Fibroblast of the aortic adventitia (primary cell): ENCODE data around the gene TIAM1. TPM values are rescaled to one million over a fixed set of nuclear protein-coding genes. Genes with fewer than 3 reads are reported as not detected.

Source experiments
- DNase-seq: peaks from one replicate; pipeline ENCODE4 v3.0.0-alpha.2; 2010; ENCODE audit warnings: low read depth
- H3K4me3 ChIP-seq: 2 replicates; pipeline ENCODE4 v1.5.1; 2011; ENCODE audit warnings: low read depth, mild to moderate bottlenecking, control low read depth, low read length, moderate library complexity
- total RNA-seq: library from RNA; depleted of rRNA; stranded (reverse); fragments of >200 nt; gene quantifications from 2 replicates; pipeline ENCODE4 v1.2.3, GENCODE V29; 2012; ENCODE audit warnings: low replicate concordance
- TF ChIP-seq, protein P1 (sequence below): IDR thresholded peaks from 2 replicates; pipeline ENCODE4 v1.5.1; 2011; ENCODE audit warnings: mild to moderate bottlenecking, low read length, control low read depth, inconsistent platforms; ENCODE audit not compliant: insufficient read depth

Gene TIAM1
- total RNA-seq, 1 donor: 15.1 TPM

DNA sequence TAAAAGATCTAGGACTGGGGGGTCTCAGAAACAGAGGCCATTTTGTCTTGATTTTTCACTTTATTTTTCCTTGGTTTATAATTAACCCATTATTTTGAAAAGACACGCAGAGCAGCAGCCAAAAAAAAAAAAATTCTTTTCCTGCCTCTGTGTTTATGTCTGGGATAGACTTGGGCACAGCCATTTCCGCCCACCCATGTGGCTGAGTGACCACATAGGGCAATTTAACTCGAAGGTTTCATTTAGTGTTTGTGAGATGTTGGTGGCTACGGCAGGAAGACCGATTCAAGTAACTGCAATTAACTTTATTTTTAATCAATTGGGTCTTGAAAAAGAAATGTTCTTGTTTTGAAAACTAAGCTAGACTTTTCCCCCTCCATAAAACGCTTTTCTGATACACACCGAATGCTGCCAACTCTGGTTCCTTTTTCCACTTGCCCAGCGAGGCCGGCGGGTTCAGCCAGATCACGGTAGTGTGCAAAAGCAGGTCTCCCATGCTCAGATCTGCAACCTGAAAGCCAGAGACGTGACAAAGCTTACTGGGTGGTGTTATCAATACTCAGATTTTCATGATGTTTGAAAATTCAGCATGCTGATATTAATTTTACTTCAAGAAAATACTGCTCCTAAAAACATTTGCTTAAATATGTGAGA is 208.4 kb downstream of the TIAM1 start:
- DNase-seq: no peak
- no peak overlapping the region for H3K4me3 ChIP-seq
- TF ChIP-seq, protein P1, sequence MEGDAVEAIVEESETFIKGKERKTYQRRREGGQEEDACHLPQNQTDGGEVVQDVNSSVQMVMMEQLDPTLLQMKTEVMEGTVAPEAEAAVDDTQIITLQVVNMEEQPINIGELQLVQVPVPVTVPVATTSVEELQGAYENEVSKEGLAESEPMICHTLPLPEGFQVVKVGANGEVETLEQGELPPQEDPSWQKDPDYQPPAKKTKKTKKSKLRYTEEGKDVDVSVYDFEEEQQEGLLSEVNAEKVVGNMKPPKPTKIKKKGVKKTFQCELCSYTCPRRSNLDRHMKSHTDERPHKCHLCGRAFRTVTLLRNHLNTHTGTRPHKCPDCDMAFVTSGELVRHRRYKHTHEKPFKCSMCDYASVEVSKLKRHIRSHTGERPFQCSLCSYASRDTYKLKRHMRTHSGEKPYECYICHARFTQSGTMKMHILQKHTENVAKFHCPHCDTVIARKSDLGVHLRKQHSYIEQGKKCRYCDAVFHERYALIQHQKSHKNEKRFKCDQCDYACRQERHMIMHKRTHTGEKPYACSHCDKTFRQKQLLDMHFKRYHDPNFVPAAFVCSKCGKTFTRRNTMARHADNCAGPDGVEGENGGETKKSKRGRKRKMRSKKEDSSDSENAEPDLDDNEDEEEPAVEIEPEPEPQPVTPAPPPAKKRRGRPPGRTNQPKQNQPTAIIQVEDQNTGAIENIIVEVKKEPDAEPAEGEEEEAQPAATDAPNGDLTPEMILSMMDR: no peak

DNA sequence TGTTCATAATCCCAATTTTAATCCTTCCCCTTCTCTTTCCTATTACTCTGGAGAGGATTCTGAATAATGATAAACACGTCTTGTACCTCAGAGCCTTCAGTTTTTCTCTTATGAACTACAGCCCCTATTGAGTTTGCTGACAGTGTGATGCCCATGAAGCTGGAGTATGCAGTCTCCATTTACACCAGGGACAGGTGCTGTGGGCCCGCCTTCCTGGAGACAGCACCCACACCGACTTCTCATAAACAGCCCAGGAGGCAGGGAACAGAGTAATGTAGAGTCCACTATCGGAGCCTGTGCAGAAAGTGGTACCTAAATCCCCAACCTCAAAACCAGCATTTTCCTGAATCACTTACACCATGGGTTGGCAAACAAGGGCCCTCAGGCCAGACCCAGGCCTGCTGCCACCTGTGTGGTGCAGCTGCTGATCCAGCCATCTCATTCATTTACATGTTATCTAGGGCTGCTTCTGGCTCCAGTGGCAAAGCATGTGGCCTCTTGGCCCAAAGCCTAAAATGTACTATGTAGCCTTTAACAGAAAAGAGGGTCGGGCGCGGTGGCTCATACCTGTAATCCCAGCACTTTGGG is 210.7 kb downstream of the TIAM1 start:
- TF ChIP-seq, protein P1: no peak
- no peak overlapping the region for H3K4me3 ChIP-seq
- no peak for DNase-seq

DNA sequence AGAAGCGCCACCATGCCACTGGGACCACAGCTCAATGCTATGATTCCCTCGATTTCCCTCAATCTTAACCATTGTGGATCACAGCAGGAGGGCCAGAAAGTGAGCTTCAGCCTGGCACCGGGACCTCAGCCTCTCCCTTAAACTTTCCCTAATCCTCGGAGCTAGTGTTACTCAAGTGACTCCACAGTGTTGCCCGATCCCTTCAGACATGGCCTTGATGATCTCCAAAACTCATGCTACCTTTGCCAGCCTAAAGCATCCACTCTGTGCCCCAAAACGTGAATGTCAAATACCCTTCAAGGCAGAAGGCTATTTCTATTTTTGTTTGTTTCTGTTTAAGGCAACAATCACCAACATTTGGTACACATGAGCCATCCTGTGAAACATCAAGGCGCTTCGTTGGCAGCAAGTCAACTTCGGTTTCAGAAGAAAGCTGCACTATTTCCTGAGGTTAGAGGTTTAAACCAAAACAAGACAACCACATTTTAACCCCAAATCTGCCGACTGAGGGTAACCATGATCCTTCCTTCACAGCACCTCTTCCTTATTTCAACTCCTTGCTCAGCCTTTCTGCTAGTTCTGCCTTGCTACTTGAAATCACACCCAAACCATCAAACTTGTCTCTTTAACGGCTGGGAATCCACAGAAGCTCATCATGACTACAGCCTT is 211.4 kb downstream of the TIAM1 start:
- H3K4me3 ChIP-seq: no peak overlapping the region
- TF ChIP-seq, protein P1: no peak
- DNase-seq: no peak

GRCh38 chr21:31130821-31131220 is 213.2 kb downstream of the TIAM1 start:
- no peak overlapping the region for H3K4me3 ChIP-seq
- DNase-seq: no peak
- TF ChIP-seq, protein P1: no peak

GRCh38 chr21:31128234-31128633 is 215.8 kb downstream of the TIAM1 start:
- TF ChIP-seq, protein P1: no peak
- DNase-seq: no peak
- H3K4me3 ChIP-seq: no peak overlapping the region

- TF ChIP-seq, protein P1: no peak
- no peak overlapping the region for H3K4me3 ChIP-seq
- DNase-seq: no peak
Observed at GRCh38 chr21:31124010-31124409, 220.1 kb downstream of the TIAM1 start.
